Activated naive CD4-positive, alpha-beta T cell treated with anti-CD3 and anti-CD28 coated beads, Interleukin-2, amount 50 U/mL, for 72 hours (primary cell): ENCODE data around the gene UPF1. TPM values are rescaled to one million over a fixed set of nuclear protein-coding genes. Genes with fewer than 3 reads are reported as not detected.
A peak's percentile ranks its signal among the peaks of the same experiment; 100 is the strongest.

Source experiments
- ATAC-seq, 2 donors: fragments of 150-1000 bp; cut with Tn5 transposase; 2 replicates each; pipeline ENCODE4 v1.10.0; 2021; ENCODE audit warnings: mild to moderate bottlenecking in 2 of 2, moderate library complexity in 2 of 2
- DNase-seq, 2 donors: peaks; one replicate each; pipeline ENCODE4 v3.0.0; 2021 to 2022; ENCODE audit warnings: low spot score in 2 of 2
- H3K27ac Mint-ChIP-seq, 2 donors: one replicate each; pipeline ENCODE4 v1.8.0; 2022; ENCODE audit warnings: mild to moderate bottlenecking in 2 of 2, mixed read lengths in 2 of 2
- H3K36me3 Mint-ChIP-seq, 2 donors: one replicate each; pipeline ENCODE4 v1.8.0; 2022; ENCODE audit warnings: mixed read lengths in 2 of 2
- H3K9me3 Mint-ChIP-seq, 2 donors: one replicate each; pipeline ENCODE4 v1.8.0; 2022; ENCODE audit warnings: mixed read lengths in 2 of 2
- total RNA-seq, 2 donors: library from RNA; stranded (reverse); gene quantifications; one replicate each; pipeline ENCODE4 v1.2.3, GENCODE V29; 2022

Gene UPF1
- total RNA-seq, 2 donors from 2014 or later: 81.6 to 109 TPM

DNA sequence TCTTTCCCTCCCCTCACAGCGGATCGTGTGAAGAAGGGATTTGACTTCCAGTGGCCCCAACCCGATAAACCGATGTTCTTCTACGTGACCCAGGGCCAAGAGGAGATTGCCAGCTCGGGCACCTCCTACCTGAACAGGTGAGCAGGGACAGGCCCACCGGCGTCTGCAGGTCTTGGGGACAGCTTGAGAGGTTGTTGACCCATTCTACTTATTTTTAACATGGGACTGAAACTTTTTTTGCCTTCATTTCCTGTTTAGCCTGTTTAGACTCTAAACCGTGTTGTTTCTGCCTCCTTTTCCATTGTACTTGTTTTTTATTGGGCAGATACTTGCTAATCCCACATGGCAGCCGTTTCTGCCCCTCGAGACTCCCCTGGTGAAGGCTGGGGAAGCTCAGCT lies 28.5 kb downstream of the UPF1 start:
- no peak for DNase-seq
- peaks cover 9 to 25% of the 10 kb centered on the region in 2 donors for H3K36me3 Mint-ChIP-seq
- ATAC-seq: no peak
- H3K9me3 Mint-ChIP-seq: no peaks in the 10 kb centered on the region
- H3K27ac Mint-ChIP-seq: no peak overlapping the region

DNA sequence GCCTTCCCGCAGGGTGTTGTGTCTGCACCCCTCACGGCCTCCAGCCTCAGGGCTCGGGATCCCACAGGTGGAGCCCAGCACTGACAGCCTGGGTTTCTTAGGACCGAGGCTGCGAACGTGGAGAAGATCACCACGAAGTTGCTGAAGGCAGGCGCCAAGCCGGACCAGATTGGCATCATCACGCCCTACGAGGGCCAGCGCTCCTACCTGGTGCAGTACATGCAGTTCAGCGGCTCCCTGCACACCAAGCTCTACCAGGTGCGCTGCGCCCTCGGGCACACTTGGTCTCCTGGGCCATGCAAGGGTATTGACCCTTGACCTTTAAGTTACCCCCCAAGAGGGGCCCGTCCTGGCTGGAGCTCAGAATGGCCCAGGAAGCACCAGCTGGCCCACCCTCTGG lies 29.0 kb downstream of the UPF1 start:
- Mint-ChIP-seq H3K27ac (peak overlapping the region; percentile 21 to 29), H3K36me3 (peaks cover 8 to 25% of the 10 kb centered on the region in 2 donors), H3K9me3 (no peaks in the 10 kb centered on the region)
- ATAC-seq (no peak), DNase-seq (no peak)

DNA sequence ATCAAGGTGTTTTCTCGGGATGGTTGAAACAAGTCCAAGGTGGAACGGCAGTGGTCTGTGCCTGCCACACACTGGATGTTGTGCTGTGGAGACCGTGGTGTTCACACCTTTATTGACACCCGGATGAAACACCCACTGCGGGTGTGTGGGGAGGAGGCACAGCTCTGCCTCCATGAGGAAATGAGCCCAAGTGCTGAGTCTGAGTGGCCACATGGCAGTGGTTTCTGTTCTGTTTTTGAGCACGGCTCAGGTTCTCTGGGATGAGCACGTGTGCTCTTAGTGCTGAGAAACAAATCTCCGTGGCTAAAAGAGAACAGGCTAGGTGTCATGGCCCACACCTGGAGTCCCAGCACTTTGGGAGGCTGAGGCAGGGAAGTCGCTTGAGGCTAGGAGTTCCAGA lies 29.5 kb downstream of the UPF1 start:
- DNase-seq: no peak
- H3K36me3 Mint-ChIP-seq: peaks cover 12 to 25% of the 10 kb centered on the region in 2 donors

DNA sequence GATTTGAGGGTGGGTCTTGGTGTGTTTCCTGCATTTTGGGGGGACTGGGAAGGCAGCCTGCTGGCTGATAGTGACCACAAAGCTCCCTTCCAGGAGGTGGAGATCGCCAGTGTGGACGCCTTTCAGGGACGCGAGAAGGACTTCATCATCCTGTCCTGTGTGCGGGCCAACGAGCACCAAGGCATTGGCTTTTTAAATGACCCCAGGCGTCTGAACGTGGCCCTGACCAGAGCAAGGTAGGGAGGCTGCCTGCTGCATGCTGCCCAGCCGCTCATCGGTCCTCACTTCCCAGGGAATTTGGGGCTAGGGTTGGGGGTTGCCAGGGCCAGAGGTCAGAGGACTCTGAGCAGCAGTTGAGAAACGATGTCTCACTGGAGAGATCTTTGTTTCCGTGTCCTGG lies 30.2 kb downstream of the UPF1 start:
- Mint-ChIP-seq H3K27ac (peak overlapping the region; percentile 21 to 55), H3K36me3 (peaks cover 13 to 25% of the 10 kb centered on the region in 2 donors), H3K9me3 (no peaks in the 10 kb centered on the region)
- ATAC-seq (no peak), DNase-seq (no peak)

More for the DNA sequence above, 29.5 kb downstream of the UPF1 start:
- no peak for ATAC-seq
- peak overlapping the region; percentile 21 to 55 for H3K27ac Mint-ChIP-seq
- no peaks in the 10 kb centered on the region for H3K9me3 Mint-ChIP-seq

DNA sequence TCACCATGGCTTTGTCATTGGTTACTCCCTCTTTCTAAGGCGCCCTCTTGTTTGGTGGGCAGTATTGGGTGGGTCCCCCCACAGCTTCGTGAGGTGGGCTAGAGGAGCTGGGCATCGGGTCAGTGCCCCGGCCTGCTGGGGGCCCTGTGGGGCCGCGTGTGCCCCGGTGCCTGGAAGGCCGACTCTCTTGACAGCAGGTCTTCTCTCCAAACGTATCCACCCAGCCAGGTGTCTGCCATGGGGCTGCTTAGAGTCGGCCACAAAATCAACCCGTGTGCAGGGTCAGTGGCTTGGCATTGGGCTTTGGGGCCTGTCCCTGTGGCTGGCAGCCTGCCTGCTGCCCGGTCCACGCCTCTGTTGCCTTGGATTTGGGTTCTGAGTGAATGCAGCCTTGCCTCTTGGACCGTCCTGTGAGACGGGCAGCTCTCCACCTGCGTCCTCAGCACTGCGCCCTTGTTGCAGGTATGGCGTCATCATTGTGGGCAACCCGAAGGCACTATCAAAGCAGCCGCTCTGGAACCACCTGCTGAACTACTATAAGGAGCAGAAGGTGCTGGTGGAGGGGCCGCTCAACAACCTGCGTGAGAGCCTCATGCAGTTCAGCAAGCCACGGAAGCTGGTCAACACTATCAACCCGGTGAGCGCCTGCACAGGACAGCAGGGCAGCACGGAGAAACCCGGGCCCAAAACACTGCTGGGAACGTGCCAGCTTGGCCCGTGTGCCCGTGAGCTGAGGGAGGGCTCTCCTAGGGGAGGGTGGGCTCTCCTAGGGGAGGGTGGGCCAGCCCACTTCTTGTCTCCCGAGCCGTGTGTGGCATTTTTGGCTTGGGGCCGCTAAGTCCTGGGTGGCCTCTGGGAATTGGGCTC lies 31.4 kb downstream of the UPF1 start:
- Mint-ChIP-seq H3K36me3 (peaks cover 17 to 24% of the 10 kb centered on the region in 2 donors), H3K9me3 (no peaks in the 10 kb centered on the region), H3K27ac (peak overlapping the region in 1 of 2 donors; percentile 44)
- DNase-seq (no peak), ATAC-seq (no peak)

DNA sequence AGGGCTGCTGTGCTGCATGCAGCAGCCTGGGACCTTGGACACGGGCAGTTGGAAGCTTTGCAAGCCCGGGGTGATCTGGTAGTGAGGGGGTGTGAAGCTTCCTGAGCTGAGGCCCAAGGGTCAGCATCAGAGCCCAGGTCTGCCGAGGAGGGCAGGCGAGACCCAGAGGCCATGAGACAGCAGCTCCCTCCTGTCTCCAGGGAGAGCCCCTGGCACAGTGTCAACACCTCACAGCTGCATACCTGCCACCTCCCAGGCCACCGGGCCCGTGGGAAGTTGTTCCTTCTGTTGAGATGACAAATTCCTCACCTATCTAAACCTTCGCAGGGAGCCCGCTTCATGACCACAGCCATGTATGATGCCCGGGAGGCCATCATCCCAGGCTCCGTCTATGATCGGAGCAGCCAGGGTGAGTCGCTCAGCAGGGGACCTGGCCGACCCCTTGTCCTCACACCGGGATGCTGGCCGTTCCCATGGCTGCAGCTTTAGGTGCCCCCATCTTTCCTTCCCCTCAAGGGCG lies 32.1 kb downstream of the UPF1 start:
- Mint-ChIP-seq H3K9me3 (no peaks in the 10 kb centered on the region), H3K36me3 (peaks cover 17 to 24% of the 10 kb centered on the region in 2 donors), H3K27ac (no peak overlapping the region)
- DNase-seq (no peak), ATAC-seq (no peak)

DNA sequence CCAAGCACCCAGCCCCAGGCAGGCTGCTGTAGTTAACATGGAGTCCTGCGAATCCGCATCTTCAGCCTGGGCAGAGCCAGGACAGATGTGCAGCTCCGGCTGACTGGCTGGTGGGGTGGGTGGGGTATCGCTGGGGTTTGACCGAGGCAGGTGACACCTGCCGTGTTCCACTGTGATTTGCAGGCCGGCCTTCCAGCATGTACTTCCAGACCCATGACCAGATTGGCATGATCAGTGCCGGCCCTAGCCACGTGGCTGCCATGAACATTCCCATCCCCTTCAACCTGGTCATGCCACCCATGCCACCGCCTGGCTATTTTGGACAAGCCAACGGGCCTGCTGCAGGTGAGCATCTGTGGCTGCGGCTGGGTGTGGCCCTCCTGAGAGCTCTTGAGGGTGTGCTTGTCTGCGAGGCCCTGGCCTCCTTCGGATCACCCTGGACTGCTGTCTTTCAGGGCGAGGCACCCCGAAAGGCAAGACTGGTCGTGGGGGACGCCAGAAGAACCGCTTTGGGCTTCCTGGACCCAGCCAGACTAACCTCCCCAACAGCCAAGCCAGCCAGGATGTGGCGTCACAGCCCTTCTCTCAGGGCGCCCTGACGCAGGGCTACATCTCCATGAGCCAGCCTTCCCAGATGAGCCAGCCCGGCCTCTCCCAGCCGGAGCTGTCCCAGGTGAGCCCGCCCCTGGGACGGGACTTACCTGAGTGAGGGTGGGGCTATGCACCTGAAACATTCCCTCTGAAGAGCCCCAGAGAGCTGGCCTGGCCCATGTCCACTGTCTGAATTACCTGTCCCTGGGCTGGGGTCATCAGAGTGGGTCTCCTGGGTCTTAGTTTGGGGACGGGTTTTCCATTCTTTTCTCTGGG lies 33.6 kb downstream of the UPF1 start:
- Mint-ChIP-seq H3K36me3 (peaks cover 17 to 24% of the 10 kb centered on the region in 2 donors), H3K27ac (peak overlapping the region; percentile 44 to 72), H3K9me3 (no peaks in the 10 kb centered on the region)
- DNase-seq: no peak
- no peak for ATAC-seq

DNA sequence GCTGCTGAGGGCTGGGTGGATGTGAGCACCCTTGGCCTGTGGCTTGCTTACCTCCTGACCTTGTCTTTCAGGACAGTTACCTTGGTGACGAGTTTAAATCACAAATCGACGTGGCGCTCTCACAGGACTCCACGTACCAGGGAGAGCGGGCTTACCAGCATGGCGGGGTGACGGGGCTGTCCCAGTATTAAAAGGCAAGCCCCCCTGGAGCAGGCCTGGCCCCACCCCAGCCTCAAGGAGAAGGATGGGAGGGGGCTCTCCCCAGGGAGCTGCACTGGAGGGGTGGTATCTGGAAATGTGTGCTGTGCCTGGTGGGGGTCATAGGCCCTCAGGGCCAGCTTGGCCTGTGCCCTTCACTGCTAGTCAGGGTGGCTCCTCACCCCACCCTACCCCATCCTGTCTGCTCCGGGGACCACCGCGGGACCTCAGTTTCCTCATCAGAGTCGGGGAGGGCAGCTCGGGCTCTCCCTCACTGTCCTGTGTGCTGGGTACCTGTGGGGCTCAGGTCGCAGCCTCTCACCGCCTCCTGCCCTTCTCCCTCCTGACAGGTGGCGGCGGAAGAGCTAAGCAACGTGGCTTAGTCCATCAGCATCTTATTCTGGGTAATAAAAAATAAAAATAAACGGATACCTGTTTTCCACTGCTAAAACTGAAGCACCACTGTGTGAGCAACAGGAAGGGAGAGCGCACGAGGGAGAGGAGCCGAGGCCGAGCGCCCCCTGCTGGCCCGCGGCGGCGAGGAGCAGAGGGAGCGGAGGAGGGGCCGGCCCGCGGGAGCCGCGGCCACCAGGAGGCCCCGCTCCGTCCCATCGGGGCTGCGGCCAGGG lies 34.4 kb downstream of the UPF1 start:
- ATAC-seq: peak; percentile 82 to 84
- DNase-seq: peak in 1 of 2 donors; percentile 85
- Mint-ChIP-seq H3K36me3 (peaks cover 9 to 18% of the 10 kb centered on the region in 2 donors), H3K9me3 (no peaks in the 10 kb centered on the region), H3K27ac (peak overlapping the region; percentile 68 to 72)

DNA sequence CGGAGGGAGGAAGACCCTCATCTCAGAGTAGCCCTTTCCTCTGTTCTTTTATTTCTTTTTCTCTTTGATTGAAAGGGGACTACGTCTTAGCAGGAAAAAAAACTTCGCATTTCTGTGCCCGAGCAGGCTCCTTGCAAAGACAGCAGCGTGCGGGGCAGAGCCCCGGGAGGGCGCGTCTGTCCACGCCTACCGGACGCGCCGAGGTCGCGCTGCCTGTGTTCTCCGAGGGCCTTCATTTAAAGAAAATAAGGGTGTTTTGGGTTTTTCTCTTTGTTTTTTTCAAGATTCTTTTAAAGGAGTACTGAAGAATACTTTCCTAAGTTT lies 35.0 kb downstream of the UPF1 start:
- peaks cover 5 to 18% of the 10 kb centered on the region in 2 donors for H3K36me3 Mint-ChIP-seq

DNA sequence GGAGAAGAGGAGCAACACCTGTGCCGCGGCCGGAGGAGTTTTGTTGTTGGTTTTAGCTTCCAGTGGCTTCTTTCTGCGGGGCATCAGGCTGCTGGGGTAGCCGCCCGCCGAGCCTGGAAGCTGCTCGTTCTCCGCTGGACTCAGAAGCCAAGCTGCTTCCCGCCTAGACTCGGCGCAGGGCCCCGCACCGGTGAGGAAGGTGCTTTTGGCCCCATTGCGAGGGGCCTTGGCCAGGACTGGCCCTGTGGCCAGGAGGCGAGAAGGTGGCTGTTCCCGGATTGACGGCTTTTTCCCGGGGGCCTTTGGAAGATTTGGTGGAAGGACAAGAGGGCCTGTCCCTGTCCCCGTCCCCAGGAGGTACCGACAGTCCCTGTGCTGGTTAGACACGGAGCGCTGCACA lies 35.4 kb downstream of the UPF1 start:
- Mint-ChIP-seq H3K36me3 (peaks cover 5 to 18% of the 10 kb centered on the region in 2 donors), H3K27ac (no peak overlapping the region), H3K9me3 (no peaks in the 10 kb centered on the region)
- DNase-seq (no peak), ATAC-seq (no peak)

More for the DNA sequence above, 35.0 kb downstream of the UPF1 start:
- Mint-ChIP-seq H3K9me3 (no peaks in the 10 kb centered on the region), H3K27ac (no peak overlapping the region)
- DNase-seq (no peak), ATAC-seq (no peak)

DNA sequence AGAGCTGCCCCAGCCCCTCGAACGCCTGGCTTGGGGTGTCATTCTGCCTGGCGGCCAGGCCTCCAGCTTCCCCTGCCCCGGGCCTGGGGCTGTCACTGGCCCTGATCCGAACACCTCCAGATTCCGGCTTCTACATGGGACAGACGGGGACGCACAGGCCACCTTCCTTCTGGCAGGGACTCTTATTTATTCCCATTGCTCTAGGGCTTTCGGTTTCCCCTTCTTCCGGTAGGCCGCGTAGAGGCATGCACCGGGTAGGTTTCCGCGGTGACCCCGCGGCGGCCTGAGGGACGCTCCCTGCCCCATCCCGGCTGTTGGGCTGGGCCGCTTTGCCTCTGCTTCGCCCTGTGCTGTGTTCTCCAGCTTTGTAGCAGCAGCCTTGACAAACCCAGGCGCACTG lies 36.0 kb downstream of the UPF1 start:
- no peak for DNase-seq
- Mint-ChIP-seq H3K9me3 (no peaks in the 10 kb centered on the region), H3K27ac (no peak overlapping the region), H3K36me3 (peaks cover 5 to 18% of the 10 kb centered on the region in 2 donors)
- ATAC-seq: no peak

DNA sequence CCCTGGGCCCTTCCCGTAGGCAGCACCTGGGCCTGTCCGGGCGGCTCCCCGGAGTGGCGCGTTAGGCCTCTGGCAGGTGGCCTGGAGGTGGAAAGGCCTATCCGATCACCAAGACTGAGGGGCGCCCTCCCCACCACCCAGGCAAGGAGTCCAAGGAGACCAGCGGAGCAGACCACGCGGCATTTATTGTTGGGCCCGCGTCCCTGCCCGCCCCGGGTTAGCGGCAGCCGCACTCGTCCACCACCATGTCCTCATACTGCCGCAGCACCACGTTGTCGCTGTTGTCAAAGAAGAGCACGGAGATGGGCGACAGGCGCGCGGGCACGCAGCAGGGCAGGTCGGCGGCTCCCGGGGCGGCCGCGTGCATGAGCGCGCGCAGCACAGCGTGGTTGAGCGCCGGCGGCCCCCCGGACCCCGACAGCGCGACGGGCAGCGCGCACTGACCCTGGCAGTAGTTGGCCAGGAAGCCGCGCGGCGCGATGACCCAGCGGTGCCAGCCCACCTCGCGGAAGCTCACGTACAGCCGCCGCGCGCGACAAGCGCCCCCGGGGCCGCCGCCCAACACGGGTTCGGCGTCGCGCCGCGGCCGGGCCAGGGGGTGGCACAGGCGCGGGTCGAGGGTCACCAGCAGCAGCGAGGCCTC lies 36.7 kb downstream of the UPF1 start:
- ATAC-seq (no peak), DNase-seq (no peak)
- Mint-ChIP-seq H3K9me3 (no peaks in the 10 kb centered on the region), H3K36me3 (peaks cover 5 to 18% of the 10 kb centered on the region in 2 donors), H3K27ac (no peak overlapping the region)

DNA sequence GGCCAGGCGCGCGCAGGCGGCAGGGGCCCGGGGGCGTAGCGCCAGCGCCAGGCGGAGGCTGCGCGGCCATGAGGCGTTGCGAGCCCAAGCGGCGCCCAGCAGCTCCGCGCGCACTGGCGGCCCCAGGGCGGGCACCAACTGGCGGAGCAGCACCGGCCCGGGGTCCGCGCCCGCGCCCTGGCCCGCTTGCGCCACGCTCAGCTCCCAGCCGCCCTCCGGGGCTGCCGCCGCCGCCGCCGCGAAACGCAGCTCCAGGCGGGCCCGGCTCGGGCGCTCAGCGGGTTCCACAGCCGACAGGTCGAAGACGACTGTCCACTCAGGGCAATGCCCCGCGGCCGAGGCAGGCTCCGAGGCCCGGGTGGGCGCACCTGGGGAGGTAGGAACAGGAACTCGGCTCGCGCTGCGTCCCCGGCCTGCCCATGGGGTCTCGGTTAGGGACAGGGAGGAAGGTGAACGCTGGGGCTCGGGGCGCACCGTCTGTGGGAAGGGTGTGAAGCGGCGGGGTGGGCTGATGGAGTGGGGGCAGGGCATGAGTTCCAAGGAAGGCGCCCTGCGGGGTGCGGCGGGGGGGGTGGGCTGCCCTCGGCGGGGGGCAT lies 37.4 kb downstream of the UPF1 start:
- Mint-ChIP-seq H3K36me3 (peaks cover 2 to 18% of the 10 kb centered on the region in 2 donors), H3K9me3 (no peaks in the 10 kb centered on the region), H3K27ac (no peak overlapping the region)
- DNase-seq (no peak), ATAC-seq (no peak)

DNA sequence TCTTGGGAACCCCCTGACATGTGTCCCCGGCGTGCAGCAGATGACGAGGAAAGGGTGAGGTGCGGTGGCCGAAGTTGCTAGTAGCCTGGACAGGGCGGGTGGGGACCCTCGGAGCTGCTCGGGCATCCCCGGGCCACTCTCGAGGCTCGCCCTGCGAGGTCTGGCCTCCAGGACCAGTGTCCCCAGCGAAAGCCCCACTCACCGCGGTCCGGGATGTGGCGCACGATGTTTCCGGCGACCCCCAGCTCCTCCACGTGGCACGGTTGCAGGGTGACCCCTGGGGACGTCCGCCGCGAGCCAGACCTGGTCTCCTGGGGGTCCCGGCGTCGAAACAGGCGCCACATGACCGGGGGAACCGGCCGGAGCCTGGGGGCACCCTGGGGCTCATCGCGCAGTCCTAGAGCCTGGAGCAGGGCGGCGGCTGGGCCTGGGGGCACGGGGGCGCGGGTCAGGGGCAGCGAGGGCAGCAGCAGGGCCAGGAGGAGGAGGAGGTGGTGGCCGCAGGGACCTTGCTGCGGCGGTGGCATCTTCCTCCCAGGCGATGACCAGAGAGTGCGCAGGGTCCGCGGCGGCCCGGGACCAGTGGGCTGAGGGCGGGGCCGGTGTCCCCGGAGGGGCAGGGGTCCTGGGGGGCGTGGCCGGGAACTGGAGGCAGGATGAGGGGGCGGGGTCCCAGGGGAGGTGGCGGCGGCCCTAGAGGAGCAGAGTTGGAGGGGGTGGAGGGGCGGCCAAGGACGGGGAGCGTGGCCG lies 38.2 kb downstream of the UPF1 start:
- Mint-ChIP-seq H3K27ac (no peak overlapping the region), H3K9me3 (no peaks in the 10 kb centered on the region), H3K36me3 (peaks cover 0 to 18% of the 10 kb centered on the region in 2 donors)
- DNase-seq (no peak), ATAC-seq (no peak)

DNA sequence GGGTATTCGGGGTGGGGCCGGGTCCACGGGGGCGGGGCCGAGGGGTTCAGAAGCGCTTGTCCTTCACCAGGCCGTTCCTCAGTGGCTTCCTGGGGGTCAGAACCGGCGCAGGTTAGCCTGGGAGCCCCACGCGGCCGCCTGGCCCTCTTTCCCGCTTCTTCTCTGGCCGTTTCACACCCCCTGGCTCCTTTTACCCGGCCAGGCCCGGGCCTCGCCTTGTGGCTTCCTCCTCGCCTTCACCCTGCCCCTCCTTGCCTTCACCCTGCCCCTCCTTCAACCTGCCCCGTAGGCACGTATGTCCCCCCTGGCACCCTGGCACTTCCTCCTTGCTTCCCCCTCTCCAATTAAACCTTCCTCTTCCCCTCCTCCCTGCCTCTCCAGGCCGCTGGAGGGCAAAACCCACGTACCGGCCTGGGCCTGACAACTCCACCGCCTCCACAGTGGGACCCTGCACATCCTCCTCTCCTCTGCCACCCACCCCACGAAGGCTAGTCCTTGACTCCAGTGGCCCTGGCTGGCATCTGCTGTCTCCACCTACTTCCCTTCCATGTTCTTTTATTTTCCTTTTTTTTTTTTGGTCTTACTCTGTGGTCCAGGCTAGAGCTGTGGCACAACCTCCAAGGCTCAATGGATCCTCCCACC lies 38.9 kb downstream of the UPF1 start:
- peak overlapping the region in 1 of 2 donors; percentile 5 for H3K27ac Mint-ChIP-seq
- no peaks in the 10 kb centered on the region for H3K9me3 Mint-ChIP-seq
- H3K36me3 Mint-ChIP-seq: peaks cover 0 to 17% of the 10 kb centered on the region in 2 donors
- DNase-seq (no peak), ATAC-seq (no peak)
